NCI-H345 (cell line): ENCODE data around the gene MRTFA.

Source experiments
- DNase-seq: peaks from one replicate; lab custom pipeline; 2025; lab: John Stamatoyannopoulos, UW

MRTFA gene

DNA sequence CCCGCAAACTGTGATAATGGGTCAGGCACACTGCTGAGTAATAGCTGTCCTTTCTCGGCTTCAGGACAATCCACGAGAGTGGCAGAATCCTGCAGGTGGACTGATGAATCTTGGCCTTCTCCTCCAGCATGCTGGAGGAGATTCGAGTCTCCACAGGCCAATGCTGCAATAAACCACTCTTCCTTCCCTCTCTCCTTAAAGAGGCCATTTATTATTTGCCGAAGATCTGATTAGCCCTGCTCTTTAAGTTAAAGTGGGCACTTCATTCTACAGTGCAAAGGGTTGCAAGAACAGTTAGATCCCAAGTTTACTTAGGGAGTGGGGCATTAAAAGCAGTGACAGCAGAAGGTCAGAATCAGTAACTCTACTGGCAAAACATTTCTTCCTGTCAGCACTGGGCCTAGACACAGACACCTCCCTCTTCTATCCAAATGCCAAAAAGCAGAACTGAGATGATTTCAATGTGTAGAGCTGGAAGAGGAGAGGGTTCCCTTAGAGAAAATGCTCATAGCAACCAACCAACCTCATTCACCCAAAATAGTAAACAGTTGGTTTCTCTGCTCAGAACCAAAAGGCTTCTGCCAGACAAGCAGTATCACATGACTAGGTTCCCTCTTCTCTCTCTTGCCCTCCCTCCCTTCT lies 144.4 kb downstream of the MRTFA start:
- DNase-seq, result no peak

DNA sequence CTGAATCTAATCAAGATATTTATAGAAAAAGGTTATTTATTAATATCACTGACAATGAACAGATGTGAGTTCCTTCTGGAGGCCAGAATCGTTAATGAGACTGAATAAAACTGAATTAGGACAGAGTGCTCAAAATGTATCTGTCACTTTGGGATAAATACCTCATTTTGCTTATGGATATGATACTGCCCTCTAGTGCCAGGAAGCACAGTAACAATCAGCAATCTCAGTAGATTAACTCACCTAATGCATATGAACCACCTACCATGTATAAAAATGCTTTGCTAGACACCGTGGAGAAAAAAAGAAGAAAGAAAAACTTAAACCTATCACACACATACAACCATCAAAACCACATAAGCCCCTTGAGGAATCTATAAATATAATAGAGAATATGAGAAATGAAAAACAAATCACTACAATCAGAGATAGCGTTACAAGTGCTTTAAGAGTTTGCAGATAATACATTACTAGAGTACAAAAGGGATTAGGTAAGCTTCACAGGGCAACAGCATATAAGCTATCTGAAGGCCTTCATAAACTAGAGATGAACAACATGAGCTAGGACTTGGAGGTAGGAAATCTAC lies 148.8 kb downstream of the MRTFA start:
- peak; percentile 11 for DNase-seq

DNA sequence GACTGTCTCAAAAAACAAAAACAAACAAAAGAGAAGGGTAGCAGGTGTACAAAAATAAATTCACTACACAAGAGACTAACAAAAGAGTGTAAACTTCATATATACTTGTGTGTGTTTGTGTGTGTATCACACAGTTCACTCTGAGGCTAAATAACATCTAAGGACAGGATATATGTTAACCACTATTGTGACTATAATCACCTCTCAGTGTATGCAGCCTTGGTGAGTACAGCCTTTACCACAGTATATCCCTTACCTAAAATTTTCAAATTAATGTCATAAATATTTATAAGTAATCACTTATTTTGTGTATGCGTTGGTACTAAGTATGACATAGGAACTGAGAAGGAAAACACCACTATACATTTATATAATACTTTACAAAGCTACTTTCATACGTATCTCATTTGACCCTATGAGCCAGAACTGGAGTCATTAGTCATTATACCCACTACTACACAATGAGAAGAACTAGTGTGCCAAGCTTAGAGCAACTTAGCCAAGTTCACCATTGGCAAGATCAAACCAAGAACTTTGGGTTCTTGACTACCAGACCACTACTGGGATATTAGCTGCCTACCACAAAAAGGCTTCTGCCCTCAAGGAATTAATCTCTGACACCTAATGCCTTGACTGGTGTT lies 149.4 kb downstream of the MRTFA start:
- no peak for DNase-seq

DNA sequence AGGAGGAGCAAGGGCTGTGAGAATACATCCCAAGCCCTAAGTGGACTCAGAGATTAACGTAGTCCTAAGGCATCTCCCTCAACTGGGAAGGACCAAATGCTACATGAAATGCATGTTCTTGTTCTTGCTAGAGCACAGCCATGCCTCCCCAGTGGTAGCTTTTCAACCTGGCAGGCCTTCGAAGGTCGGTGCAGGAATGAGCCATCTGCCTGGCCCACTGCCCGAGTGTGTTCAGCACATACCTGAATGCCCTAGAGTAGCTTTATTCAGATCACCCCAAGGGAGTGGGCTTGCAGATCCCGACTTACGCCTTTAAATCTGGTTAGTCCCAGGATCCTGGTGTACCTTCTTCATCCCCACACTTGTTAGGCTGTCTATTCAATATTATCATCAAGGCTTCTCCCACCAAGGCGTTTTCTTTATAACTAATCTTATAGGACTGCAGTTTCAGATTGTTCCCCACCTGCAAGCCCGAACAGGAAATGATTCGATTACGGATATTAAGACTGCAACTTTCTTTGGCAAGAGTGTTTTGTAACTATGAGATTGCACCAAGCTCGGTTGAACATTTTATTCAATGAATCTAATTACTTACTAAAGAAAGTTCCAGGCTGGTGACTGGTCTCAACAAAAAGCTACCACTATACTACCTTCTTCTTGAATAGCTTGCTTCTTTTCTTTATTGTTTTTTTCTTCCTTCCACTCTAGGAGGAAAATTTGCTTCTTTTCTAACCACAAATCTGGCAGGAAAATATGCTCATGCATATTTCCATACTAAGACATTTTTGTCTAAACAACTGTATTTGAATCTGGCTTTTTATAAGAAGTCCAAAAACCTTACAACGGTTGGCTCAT lies 150.5 kb downstream of the MRTFA start:
- DNase-seq, result no peak

DNA sequence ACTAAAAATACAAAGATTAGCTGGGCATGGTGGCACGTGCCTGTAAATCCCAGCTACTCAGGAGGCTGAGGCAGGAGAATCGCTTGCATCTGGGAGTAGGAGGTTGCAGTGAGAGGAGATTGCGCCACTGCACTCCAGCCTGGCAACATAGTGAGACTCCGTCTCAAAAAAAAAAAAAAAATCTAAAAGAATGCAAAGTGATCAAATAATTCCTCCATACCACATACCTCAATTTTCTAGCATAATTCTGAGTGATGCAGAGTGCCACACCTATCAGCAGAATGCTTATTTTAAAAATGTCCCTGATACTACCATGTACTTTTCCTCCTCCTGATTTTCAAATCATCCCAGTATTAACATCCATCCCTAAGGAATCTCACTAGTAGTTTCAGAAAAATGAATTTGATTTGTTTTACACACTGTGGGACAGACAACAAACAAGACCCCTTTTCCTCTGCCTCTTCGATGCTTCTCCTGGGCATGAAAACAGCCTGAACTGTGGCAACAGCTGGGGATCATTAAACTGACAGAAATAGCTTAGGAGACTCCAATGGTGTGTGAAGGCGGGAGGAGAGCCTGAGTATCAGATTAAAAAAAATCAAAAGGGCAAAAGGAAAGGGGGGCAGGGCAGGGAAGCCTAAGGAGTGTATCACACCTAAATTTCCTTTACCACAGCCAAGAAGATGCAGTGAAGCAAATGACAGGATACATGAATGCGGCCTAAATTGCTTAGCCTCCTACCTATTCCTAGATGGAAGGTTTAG lies 151.4 kb downstream of the MRTFA start:
- no peak for DNase-seq

DNA sequence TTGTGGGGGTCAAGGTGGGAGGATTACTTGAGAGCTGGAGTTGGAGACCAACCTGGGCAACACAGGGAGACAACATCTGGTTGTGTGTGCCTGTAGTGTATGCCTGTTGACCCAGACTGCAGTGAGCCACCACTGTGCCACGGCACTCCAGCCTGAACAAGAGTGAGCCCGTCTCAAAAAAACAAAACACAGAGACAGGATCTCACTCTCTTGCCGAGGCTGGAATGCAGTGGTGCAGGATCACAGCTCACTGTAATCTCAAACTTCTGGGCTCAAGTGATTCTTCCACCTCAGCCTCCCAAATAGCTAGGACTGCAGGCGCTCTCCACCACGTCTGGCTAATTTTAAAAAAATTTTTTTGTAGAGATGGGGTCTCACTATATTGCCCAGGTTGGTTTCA lies 153.6 kb downstream of the MRTFA start:
- DNase-seq, result no peak

DNA sequence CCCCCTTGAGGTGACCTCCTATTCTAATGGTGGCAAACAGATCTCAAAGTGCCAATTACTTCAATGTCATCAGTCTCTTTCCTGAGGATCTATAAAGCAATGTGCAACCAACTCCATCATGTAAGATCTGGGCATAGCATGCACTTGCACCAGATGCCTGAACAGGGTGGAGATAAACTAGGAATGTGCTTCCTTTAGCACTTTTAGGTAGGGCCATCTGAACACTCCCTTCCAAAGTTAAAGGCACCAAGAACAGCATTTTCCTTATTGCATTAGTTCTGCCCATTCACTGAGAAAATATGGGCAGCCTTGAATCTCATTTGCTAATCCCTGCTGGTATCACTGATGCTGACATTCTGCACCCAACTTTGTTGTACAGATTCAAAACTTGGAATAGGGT lies 154.1 kb downstream of the MRTFA start:
- DNase-seq, result no peak

DNA sequence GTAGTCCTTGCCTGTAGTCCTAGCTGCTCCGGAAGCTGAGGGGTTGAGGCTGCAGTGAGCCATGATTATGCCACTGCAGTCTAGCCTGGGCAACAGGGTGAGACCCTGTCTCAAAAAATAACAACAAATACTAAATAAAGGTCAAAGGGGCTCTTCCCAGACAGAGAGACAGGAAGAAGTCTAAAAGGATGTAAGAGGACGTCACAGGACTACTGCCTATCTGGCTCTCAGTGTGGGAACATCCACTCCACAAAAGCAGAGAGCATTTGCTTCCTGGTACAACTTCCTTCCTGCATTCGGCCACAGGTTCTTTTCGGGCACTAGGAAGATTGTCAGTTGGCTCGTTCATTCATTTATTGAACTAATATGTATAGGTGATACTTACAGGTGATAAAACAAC lies 155.5 kb downstream of the MRTFA start:
- no peak for DNase-seq

DNA sequence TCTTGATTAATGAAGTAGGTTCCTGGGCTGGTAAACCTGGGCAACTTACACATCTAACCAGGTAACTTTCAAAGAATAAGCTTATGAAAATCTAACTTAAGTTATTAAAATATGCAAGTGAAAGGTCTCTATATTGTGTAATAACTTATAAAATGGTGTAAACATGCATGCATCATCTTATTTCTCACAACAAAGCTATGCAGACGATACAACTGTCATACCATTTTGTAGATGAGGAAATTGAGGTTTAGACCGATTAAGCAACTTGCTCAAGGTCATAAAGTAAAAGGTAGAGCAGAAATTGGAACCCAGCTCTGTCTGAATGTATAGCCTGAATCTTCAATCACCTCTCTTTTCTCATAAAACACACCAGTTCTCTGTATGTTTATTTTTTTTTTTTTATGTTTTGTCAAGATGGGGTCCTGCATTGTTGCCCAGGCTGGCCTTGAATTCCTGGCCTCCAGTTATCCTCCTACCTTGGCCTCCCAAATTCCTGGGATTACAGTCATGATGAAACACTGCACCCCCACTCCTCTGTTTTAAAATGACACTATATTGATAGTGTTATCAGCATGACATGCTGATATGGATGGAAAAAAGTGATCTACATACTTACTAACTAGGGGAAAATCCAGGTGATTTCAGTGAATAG lies 156.5 kb downstream of the MRTFA start:
- DNase-seq, result no peak

DNA sequence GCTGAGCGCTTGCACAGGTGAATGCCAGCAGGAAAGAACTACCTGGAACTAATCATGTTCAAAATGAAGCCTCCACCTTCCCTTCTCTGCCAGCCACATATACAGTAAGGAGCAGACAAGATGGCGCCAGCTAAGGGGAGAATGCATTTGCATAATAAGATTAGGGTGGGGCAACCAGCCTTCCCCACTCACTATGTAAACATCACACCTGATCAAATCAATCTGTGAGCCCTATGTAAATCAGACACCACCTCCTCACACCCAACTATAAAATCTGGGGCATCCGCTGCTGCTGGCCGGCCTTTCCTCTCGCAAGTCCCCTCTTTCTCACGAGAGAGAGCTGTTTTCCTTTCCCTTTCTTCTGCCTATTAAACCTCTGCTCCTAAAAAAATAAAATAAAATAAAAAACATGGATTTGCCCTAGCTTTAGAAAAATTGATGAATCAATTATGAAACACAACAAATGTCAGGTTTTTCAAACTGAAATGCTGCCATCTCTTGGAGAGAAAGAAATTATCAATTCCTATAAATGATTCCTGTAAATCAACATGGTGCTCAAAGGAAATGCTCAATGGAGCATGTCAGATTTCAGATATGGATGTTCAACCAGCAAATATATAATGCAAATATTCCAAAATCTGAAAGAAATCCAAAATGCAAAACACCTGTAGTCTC lies 157.3 kb downstream of the MRTFA start:
- no peak for DNase-seq

DNA sequence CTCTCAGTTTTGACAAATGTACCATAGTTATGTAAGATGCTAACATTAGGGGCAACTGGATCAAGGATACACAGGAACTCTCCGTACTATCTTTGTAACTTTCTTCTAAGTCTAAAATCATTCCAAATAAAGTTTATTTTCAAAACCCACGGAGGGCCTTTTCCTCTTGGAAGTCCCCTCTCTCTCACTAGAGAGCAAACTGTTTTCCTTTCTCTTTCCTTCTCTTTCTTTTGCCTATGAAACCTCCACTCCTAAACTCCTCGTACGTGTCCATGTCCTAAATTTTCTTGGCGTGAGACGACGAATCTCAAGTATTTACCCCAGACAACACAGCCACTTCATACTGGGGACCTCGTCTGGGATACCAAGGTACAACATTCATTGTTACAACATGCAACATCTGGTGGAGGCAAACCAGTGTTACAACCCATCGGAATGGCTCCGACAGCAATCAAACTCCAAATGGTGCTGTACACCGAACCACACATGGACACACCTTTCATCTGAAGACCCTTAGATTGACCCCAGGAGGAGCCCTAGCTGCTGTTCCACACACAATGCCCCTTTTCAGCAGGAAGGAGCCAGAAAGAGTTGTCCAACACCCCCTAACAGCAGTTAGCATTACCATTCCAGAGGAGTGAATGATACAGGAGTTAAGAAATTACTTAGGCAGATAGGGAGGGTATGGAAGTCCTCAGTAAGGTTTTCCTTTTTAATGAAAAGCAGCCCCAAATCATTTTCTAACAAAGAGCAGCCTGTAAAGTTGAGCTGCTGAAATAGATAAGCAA lies 158.0 kb downstream of the MRTFA start:
- DNase-seq, result no peak

DNA sequence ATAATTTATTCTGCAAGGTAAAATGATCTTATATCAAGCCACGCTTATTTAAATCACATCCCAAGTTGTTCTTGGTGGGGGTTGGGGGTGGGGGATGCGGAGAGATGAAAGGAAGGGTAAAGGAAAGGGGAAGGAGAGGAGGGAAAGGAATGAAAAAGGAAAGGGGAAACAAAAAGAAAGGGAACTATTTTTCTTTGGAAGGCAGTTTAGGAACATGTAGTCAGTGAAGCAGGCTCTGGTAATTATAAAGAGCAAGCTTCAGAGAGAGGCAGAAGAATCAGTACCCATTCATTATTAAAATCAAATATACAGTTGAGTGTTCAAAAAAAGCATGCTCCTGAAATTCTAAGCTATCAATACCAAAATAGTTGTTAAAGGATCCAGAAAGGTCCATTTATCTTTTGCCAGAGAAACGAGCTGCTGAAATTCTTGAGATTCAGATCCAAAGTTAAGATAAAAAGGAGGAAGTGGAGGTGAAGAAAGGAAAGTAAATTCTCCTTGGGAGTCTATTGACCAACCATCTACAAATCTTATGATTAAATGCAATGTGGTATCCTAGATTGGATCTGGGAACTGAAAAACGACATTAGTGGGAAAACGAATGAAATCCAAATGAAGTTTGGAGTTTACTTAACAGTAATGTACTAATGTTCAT lies 158.7 kb downstream of the MRTFA start:
- no peak for DNase-seq

DNA sequence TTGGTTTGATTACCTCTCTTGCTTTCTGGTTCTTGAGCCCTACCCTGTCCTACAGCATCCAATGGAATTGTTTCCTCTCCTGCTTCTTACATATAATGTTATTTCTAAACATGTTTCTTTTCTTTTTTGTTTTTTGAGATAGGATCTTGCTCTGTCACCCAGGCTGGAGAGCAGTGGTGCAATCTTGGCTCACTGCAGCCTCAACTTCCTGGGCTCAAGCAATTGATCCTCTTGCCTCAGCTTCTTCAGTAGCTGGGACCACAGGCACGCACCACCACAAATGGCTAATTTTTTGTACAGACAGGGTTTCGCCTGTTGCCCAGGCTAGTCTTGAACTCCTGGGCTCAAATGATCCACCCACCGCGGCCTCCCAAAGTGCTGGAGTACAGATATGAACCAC lies 160.2 kb downstream of the MRTFA start:
- no peak for DNase-seq

DNA sequence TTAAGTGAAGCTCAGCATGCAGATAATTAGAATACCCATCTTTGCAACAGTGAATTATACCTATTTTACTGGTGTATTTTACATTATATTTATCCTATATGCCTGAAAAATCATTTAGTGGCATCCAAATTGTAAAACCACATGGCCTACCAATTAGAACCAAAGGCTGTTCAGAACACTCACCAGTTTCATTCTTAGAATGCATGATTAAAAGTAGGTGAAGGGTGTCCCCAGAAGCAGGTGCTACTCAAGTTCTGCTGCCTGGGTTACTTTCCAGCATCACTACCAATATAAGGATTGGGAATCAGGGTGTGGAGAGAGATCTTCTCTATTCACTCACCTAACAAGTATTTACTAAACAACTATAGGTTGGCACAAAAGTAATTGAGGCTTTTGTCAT lies 162.8 kb downstream of the MRTFA start:
- DNase-seq, result no peak

DNA sequence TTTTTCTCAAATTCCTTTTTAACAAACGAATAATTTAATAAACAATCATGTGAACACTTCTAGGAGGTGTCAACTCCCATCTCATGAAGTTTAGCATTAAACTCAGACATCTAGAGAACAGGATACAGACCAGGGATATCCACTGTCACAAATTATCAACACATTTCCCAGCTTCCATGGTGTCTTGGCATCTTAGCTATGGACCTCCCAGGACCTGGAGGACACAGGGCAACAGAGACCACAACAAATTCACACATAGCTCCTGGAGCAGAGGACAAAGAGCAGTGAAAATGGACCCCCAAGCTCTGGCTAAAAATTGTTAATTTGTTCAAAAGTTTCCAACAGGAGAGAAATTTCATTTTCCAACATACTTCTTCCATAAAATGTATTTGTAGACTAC lies 163.9 kb downstream of the MRTFA start:
- no peak for DNase-seq

DNA sequence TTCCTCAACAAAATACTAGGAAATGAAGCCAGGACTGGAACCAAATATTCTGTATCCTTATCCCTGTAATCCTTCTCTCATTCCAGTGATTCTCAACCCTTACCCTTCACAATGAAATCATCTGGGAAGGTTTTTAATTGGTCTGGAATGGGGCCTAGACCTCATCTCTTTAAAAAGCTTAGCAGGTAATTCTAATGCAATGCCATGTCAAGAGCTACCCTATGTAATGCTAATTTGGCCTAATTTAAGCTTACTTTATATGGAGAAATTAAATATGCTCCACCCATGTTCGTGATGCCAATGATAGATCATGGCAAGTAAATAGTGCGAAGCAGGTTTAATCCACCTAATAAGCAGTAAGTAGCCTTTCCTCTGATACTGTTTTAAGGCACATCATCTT lies 164.5 kb downstream of the MRTFA start:
- DNase-seq, result no peak

DNA sequence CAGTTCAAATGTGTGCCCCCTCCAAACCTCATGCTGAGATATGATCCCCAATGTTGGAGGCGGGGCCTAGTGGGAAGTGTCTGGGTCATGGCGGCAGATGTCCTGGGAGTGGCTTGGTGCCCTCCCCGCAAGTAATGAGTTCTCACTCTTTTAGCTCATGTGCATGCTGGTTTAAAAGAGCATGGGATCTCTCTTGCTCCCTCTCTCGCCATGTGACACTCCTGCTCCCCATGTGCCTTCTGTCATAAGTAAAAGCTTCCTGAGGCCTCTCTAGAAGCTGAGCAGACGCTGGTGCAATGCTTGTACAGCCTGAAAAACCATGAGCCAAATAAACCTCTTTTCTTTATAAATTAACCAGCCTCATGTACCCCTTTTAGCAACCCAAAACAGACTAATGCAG lies 167.3 kb downstream of the MRTFA start:
- no peak for DNase-seq

DNA sequence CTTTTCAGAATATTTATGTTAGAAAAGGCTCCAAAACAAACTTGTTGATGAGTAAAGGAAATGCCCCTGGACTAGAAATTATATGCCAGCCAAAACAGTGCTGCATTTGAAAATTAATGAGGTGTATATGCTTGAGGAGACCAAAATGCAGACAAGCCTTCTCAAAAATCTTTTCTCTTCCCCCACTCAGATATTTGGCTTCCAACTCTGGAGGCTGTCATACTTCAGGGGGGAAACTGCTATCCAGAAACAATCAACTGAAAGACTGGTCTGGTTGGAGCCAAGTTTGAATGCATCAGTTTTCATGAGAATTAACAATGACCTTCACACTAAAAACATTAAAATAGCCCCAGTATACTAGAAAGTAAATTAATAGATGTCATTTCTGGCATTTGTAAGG lies 167.9 kb downstream of the MRTFA start:
- DNase-seq, result no peak

DNA sequence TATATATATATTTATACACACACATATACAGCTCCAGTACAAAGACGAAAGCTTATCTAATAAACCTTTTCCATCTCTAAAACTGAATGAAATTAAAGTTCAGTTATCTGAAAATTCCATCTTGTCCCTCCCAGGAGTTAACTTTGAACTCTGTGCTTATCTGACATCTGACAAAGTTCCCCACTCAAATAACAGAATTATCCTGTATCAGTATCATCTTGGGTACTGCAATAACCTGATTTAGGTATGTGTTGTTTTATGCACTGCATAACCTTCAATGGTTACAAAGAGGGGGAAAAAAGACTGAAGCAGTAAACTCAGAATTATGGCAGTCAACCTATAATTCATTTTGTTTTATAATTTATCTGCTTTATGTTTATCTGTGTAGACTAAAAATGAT lies 169.5 kb downstream of the MRTFA start:
- no peak for DNase-seq

DNA sequence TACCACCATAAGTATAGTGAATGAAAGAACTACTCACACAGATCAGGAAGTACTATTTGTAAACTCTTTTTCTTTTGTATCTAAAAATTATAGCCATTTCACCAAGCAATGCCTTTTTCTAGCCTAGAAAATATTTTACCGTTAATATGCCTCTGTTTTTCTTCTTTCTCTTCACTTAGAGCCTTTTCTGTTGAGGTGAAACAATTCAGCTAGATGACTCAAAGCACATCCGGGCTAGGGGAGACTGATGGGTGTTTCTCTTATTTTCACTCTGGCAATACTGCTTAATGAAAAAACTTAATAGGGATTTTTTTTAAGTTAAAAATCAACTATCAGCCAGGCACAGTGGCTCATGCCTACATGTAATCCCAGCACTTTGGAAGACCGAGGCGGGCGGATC lies 172.8 kb downstream of the MRTFA start:
- no peak for DNase-seq
